Astrocyte of the cerebellum (primary cell): ENCODE data around the gene MRPS5.

Experiments
- DNase-seq: peaks from one replicate; pipeline ENCODE4 v3.0.0-alpha.2; 2011; ENCODE audit warnings: low read depth
- H3K4me3 ChIP-seq: 2 replicates; pipeline ENCODE4 v1.5.1; 2011; ENCODE audit warnings: mild to moderate bottlenecking, low read depth, low read length, moderate library complexity
- in situ Hi-C: cut with HindIII; loops from 2 replicates; pipeline ENCODE4 v1.10.0; 2017; ENCODE audit warnings: low sequenced_read_pairs
- TF ChIP-seq, protein P1 (sequence below): IDR thresholded peaks from 2 replicates; pipeline ENCODE4 v1.5.1; 2012; ENCODE audit warnings: low read length, low read depth, moderate library complexity, mild to moderate bottlenecking; ENCODE audit errors: missing control alignments

Gene MRPS5

GRCh38 chr2:95158891-95159619, 37.4 kb upstream of the MRPS5 start:
- in situ Hi-C loops, result no loop called here
- no peak for DNase-seq
- TF ChIP-seq, protein P1, sequence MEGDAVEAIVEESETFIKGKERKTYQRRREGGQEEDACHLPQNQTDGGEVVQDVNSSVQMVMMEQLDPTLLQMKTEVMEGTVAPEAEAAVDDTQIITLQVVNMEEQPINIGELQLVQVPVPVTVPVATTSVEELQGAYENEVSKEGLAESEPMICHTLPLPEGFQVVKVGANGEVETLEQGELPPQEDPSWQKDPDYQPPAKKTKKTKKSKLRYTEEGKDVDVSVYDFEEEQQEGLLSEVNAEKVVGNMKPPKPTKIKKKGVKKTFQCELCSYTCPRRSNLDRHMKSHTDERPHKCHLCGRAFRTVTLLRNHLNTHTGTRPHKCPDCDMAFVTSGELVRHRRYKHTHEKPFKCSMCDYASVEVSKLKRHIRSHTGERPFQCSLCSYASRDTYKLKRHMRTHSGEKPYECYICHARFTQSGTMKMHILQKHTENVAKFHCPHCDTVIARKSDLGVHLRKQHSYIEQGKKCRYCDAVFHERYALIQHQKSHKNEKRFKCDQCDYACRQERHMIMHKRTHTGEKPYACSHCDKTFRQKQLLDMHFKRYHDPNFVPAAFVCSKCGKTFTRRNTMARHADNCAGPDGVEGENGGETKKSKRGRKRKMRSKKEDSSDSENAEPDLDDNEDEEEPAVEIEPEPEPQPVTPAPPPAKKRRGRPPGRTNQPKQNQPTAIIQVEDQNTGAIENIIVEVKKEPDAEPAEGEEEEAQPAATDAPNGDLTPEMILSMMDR, result no peak
- H3K4me3 ChIP-seq, result peak overlapping the region; percentile 68

GRCh38 chr2:95158441-95158840, 36.8 kb upstream of the MRPS5 start:
- in situ Hi-C loops, result no loop called here
- DNase-seq, result no peak
- TF ChIP-seq, protein P1, result no peak
- peak overlapping the region; percentile 68 for H3K4me3 ChIP-seq

- DNase-seq, result no peak
- TF ChIP-seq, protein P1, result no peak
- in situ Hi-C loops, result no loop called here
- no peak overlapping the region for H3K4me3 ChIP-seq
Measured at GRCh38 chr2:95149397-95149984, 27.9 kb upstream of the MRPS5 start.

DNA sequence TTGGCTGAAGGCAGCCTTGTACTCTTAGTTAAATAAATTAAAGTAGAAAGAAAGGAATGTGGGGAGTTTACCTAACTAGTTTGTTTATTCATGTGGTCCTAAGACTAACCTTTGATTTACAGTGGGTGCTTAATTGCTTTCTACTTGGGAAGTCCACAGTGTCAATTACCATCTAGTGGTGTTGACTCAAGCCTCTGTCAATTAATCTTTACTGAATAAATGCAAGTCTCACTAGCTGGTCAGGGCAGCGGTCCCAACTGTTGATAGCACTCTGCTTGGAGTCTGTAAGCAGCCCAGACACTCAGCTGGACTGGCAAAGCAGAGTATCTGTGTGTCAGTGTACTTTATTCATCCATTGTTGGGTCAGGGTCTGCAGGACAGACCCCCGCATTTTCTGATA, 22.2 kb upstream of the MRPS5 start:
- no peak for DNase-seq
- TF ChIP-seq, protein P1, result no peak
- H3K4me3 ChIP-seq, result no peak overlapping the region
- in situ Hi-C loops, result no loop called here

DNA sequence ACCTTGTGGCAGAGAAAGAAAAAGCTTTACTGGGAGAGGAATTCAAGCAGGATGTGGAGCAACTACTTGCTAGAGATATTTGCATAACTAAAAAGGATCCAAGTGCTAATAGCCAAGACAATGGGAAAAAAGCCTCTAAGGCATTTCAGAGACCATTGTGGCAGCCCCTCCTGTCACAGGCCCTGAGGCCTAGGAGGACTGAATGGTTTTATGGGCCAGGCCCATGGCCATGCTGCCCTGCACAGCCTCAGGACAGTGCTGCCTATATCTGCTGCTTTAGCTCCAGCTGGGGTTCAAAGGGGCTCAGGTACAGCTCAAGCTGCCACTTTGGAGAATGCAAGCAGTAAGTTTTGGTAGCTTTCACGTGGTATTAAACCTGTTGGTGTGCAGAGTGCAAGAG, 17.1 kb upstream of the MRPS5 start:
- DNase-seq, result no peak
- TF ChIP-seq, protein P1, result no peak
- in situ Hi-C loops, result no loop called here
- no peak overlapping the region for H3K4me3 ChIP-seq

GRCh38 chr2:95122197-95122551, 566 bp upstream of the MRPS5 start:
- H3K4me3 ChIP-seq, result peak overlapping the region; percentile 86
- in situ Hi-C loops, result no loop called here
- TF ChIP-seq, protein P1, result no peak
- DNase-seq, result no peak
